OCI-LY7 (cell line): ENCODE results near the gene WEE1.

ENCODE experiments used
- EZH2phosphoT487 ChIP-seq: fragments of 200-600 bp; sonication (generic); IDR thresholded peaks from 2 replicates; pipeline ENCODE4 v1.6.1; 2018; ENCODE audit warnings: low read depth, borderline replicate concordance, mild to moderate bottlenecking, mixed run types, antibody characterized with exemption, low read length, moderate library complexity, mixed read lengths
- TF ChIP-seq, protein P1 (sequence below): fragments of 200-600 bp; sonication (generic); conservative IDR thresholded peaks from 2 replicates; pipeline ENCODE4 v1.5.1; 2014; ENCODE audit warnings: mild to moderate bottlenecking, antibody characterized with exemption, low read length, moderate library complexity, mixed read lengths

DNA sequence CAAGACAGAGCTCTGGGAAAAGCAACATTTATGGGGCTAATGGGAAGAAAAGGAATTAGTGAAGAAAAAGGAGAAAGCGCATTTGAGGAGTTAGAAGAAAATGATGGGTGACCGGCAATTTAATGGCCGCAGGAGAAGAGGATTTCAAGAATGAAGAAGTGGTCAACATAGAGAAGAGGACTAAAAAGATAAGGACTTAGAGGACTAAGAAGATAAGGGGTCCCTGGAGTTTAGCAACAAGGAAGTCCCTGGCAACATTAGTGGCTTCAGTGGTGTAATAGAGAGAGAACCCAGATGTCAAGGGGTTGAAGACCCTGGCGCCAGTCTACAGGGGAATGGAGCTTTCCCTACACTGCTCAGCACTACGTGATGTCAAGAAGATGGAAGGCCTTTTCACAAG is 32.3 kb downstream of the WEE1 start:
- TF ChIP-seq, protein P1, sequence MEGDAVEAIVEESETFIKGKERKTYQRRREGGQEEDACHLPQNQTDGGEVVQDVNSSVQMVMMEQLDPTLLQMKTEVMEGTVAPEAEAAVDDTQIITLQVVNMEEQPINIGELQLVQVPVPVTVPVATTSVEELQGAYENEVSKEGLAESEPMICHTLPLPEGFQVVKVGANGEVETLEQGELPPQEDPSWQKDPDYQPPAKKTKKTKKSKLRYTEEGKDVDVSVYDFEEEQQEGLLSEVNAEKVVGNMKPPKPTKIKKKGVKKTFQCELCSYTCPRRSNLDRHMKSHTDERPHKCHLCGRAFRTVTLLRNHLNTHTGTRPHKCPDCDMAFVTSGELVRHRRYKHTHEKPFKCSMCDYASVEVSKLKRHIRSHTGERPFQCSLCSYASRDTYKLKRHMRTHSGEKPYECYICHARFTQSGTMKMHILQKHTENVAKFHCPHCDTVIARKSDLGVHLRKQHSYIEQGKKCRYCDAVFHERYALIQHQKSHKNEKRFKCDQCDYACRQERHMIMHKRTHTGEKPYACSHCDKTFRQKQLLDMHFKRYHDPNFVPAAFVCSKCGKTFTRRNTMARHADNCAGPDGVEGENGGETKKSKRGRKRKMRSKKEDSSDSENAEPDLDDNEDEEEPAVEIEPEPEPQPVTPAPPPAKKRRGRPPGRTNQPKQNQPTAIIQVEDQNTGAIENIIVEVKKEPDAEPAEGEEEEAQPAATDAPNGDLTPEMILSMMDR: no peak
- TF ChIP-seq EZH2phosphoT487: no peak
